NCI-H510A (cell line): ENCODE results near the gene RNF126.
"Not testable (repeated sequence)": the region's sequence is repeated elsewhere in the genome, so short reads cannot be mapped to it uniquely, and the experiment has no call there.

Experiments used
- DNase-seq: peaks from one replicate; lab custom pipeline; 2025; lab: John Stamatoyannopoulos, UW

Gene RNF126

DNA sequence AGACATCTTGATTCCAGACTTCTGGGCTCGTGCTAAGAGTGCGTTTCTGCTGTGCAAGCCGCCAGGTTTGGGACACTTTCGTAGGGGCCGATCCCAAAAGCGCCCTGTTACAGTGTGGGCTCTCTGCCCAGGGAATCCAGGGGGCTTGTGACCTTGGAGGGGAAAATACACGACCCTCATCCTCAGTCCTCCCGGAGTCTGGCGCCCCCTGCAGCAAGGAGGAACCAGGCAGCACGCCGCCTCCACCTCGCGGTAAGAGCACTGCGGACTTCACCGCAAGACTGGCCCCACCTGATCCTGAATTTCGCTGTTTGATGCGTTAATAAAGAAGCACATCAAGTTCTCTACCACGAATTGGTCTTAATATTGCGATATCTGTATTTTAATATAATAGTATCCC is 34.8 kb downstream of the RNF126 start:
- no peak for DNase-seq

DNA sequence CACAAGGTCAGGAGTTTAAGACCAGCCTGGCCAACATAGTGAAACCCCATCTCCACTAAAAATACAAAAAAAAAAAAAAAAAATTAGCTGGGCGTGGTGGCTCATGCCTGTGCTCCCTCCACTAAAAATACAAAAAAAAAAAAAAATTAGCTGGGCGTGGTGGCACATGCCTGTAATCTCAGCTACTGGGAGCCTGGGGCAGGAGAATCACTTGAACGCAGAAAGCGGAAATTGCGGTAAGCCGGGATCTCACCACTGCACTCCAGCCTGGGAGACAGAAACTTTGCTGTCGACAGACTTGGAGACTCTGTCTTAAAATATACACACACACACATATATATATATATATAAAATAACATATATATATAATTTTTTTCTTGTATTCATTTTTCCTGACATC is 36.4 kb downstream of the RNF126 start:
- not testable (repeated sequence) for DNase-seq

DNA sequence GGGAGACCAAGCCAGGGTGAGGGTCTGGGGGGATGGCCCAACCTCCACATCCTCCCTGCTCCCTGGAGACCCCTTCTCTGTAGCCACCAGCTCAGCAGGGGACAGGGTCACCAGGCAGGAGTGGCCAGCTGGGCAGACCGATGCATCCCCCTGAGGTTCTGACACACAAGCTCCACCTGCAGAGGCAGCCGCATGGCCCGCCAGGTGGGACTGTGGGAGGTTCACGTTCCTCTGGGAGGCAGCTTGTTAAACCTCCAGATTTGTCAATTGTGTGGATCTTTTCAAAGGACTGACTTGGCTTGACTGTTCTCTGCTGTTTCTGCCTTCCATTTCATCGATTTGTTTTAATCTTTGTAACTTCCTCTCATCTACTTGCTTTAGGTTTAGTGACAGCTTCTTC is 37.8 kb downstream of the RNF126 start:
- no peak for DNase-seq

DNA sequence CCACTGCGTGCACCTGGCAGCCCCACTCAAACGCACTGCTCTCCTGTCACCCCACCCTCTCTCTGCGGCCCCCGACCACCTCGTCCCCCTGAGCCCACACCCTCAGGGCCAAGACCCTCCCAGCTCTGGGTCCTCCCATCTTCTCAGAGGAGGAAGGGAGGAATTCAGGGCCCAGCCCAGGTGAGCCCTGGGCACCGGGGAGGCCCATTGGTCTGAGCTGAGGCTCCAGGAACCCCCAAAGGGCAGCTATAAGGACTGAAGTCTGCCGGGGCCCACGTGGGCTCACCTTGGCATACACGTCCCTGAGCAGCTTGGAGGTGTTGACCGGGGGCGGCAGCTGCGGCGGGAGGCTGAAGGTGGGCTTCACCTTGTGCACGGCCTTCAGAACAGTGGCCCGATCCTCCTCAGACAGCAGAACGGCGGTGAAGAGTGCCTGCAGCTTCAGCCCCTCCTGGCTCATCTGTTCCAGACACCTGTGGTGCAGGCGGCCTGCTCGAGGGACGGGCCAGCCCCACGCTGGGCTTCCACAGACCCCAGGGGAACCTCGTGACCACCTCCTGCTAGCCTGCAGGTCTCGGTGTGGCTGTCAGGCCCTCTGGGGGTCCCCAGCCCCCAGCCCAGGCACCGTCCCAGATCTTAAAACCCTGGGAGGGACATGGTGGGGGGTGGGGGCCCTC is 38.4 kb downstream of the RNF126 start:
- no peak for DNase-seq

DNA sequence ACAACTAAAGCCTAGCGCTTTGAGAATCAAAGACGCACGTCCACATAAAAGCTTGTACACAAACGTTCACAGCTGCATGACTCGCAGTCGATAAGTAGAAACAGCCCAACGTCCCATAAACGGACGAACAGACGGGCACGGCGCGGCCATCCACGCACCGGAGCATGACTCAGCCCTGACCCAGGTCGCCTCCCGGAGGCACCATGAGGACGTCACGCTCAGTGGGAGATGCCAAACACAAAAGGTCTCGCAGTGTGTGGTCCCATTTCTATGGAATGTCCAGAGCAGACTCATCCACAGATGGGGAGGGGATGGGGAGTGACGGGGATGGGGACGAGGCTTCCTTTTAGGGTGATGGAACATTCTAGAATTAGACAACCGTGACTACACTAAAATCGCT is 39.0 kb downstream of the RNF126 start:
- DNase-seq: no peak

DNA sequence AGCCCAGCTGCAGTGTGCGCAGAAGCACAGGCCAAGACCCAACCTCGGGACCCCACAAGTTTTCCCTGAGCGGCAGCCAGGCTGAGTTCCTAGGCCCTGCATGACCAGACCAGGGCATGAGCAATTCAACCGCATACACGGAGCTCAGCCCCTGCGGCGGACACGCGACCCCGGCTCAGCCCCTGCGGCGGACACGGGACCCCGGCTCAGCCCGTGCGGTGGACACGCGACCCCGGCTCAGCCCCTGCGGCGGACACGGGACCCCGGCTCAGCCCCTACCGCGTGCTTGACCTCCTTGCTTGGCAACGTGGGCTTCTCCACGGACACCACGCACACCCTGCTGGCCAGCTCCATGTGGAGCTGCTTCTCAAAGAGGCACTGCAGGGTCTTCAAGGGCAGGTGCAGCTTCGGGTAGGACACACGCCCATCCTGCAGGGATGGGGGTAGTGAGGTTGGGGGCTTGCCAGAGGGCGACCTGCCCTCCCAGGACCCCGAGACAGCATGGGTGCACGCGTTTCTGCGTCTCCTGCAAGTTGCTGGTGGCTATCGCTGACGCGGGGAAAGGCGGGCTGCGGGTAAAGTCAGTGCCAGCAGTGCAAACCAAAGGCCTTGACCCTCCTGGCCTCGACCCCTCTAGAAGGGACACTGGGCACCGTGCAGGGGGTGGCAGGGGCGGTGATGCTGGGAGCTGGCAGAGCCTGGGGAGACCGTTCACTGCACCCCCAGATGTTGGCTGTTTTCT is 39.7 kb downstream of the RNF126 start:
- no peak for DNase-seq

DNA sequence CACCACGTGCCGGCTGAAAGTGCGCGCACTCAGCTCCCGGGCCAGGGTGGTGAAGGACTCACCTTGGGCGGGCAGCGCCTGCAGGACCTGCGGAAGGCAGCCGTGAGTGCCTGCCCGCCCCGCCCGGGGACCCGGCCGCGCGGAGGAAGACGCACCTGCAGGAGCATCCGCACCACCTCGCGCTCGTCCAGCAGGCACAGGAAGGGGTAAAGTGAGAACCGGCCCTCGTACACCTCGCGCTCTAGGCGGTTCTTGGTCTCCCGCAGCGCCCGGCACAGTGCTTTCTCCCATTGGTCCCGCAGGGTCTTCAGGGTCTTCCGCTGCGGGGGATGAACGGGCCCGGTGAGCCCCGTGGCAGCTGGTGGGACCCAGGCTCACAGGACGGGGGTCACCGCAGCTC is 40.3 kb downstream of the RNF126 start:
- no peak for DNase-seq

DNA sequence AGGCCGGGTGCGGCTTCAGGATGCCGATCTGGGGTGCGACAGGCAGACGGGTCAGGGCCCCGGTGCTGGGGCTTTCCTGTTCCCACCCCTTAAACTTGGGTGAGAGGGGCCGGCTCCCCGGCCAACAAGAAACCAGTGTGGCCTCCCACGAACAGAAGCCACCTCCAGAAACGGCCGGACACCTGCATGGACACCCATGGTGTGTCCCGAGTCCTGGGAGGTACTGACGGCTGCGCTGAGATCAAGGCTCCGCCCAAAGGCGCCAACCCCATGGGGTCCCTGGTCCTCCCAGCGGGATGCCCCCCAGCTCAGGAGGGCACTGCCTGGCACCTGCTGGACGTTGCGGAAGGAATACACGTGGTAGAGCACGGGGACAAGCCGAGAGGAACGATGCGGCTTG is 41.2 kb downstream of the RNF126 start:
- no peak for DNase-seq

DNA sequence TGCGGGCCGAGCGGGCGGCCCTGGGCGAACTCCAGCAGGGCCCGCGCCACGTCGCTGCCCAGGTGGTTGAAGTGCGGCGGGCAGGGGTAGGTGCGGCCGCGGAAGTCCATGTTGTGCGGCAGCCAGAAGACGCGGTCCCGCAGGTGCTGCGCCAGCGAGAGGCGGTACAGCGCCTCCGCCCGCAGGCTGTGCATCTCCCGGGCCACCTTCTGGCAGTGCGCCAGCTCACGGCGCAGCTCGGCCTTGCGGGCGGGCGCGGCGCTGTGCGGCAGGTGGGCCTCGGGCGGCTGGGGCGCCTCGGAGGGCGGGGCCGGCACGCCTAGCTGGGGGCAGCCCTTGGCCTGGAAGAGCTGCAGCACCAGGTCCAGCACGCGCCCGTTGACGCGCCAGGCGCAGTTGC is 41.8 kb downstream of the RNF126 start:
- not testable (repeated sequence) for DNase-seq

DNA sequence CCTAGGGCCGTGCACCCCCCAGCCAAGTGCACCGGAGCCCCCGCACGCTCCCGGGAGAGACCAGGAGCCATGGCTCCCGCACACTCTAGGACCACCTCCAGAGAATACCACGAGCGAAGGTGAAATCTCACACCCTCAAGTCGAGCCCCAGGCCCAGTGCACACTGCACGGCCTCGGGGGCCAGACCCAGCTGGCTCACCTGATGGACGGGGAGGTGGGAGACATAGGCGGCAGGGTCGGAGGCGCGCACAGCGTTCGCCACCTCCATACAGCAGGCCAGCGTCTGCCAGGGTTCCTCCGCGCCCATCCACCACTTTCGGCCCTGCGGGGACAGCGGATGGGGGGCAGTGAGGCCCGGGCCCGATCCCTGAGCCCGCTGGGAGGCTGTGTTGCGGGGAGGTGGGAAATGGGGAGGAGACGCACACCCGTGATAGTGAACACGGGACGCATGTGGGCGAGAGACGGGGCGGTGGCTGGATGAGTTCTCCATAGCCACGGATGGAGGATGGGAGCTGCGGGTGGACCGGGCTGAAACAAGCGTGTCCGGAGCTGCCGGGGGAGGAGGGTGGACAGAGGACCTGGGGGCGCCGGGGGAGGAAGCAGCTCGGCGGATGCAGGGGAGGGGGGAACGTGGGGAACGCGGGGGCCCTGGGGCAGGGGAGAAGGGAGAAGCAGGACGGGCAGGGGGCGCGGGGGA is 42.7 kb downstream of the RNF126 start:
- DNase-seq: no peak

DNA sequence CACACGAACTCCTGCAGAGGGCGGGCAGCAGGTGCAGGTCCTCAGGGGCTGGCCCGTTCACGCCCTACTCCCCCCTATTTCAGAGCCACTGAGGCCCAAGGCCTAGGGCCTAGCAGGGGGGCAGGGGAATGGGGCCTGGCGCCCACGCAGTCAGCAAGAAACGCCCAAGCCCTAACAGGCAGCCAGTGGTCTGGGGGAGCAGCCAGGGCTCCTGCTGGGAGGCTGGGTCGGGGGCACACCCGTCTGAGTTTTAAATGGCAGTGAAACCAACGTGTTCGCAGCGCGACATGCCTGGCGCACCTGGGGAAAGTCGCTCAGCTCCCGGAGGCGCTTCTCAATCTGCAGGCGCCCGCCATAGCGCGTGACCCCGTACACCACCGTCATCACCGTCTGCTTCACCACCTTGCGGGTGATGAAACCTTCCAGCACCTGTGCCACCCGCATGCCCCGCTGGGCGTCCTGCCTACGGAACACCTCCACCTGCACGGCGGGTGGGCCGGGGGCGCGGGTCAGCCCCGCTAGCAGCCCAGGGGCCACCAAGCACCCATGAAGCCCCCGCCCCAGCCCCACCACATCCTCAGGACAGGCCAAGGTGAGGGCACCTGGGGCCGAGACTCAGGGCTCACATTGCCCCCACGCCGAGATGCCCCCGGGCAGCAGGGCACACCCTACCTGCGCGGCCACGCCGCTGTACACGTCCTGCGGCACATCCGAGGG is 43.6 kb downstream of the RNF126 start:
- no peak for DNase-seq

DNA sequence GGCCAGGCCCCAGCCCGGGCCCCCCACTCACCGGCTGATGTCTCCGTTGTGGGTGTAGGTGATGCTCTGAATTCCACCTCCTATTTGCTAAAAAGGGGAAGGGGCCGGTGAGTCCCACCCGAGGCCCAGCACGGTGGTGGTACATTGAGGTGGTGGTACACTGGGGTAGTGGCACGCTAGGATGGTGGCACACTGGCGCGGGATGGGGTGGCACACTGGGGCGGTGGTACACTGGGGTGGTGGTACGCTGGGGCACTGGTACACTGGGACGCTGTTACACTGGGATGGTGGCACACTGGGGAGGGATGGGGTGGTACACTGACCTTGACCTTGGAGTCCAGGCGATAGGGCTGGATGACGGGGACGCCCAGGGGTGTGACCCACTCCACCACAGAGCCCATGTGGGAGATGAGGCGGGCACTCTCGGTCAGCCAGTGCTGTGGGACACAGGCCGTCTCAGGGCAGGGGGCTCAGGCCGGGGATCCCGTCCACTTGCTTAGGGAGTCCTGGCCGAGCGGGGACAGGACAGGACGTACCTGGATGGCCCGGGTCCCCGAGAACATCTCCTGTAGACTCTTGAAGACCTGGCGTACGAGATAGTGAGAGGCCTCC is 44.2 kb downstream of the RNF126 start:
- DNase-seq: no peak

DNA sequence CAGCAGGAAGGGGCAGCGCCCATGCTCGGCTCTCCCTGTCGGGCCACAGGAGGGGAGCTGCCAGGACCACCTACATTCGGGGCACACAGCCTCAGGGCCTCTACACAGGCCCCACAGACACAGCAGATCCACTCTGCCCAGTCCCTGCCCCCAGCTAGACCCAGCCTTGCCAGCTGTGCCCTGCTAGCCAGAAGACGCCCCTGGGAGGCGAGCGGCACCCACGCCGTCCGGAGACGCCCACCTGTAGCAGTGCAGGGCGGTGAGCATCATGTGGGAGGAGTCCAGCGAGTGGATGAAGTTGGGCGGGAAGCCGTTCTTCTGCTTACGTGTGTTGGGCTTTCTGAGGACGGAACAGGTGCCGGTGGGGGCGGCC is 44.8 kb downstream of the RNF126 start:
- no peak for DNase-seq

DNA sequence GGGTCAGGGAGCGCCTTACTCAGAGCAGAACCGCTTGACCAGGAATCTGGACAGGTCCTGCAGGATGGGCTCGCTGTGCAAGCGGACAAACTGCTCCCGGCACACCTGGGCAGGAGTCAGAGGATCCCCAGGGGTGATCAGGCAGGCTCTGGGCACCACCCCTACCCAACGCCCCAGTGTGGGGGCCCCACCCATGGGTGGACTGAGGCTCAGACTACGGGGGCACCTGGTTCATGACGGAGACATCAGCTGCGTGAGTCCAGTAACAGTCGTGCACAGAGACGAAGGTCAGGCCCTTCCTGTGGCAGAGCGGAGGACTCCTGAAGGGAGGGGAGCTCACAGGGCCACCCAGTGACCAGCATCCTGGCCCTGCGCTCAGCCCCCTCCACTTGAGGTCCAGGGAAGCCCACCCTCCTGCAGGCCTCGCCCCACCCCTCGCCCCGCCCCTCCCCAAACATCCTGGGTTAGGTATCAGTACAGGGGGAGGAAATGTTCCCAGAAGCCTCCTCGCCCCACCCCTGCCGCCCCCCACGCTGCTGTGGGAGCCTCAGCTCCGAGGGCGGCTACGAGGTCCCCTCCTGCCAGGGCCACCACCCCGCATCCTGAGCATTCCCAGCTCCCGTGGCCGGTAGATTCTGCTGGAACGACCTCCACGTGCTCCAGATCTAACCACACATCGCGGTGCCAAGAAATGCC is 45.3 kb downstream of the RNF126 start:
- no peak for DNase-seq

DNA sequence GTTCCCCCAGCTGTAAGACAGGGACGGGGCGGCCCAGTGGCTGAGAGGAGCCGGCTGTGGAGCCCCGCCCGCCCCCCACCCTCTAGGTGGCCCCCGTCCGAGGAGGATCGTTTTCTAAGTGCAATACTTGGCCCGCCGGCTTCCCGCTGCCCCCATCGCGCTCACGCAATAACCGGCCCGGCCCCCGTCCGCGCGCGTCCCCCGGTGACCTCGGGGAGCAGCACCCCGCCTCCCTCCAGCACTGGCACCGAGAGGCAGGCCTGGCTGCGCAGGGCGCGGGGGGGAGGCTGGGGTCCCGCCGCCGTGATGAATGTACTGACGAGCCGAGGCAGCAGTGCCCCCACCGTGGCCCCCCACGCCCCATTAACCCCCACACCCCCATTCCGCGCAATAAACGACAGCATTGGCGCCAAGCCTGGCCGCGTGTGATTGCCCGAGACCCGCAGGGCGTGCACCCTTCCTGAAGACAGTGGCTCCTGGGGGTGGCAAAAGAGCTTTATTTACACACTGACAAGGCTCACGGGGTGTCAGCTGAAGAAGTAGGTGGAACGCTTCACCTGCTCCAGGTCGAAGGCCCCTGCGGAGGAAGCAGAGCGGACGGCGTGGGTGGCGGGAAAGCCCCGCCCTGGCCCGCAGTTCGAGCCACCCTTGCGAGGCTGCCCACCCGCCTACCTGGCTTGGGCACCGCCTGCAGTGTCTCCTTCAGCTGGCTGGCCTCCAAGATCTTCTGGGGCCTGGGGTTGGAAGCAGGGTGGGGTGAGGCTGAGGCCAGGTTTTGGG is 46.1 kb downstream of the RNF126 start:
- no peak for DNase-seq

DNA sequence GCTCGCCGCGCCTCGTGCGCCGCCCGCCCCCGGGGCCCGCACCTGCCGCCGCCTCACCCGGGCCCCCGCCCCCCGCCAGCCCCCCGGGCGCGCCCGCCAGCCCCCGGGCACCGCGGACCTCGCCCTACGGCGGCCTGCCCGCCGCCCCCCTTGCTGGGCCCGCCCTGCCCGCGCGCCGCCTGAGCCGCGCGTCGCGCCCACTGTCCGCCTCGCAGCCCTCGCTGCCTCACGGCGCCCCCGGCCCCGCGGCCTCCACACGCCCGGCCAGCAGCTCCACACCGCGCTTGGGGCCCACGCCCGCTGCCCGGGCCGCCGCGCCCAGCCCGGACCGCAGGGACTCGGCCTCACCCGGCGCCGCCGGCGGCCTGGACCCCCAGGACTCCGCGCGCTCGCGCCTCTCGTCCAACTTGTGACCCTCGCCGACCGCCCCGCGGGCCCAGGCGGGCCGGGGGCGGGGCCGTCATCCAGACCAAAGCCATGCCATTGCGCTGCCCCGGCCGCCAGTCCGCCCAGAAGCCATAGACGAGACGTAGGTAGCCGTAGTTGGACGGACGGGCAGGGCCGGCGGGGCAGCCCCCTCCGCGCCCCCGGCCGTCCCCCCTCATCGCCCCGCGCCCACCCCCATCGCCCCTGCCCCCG is 46.8 kb downstream of the RNF126 start:
- DNase-seq: no peak

DNA sequence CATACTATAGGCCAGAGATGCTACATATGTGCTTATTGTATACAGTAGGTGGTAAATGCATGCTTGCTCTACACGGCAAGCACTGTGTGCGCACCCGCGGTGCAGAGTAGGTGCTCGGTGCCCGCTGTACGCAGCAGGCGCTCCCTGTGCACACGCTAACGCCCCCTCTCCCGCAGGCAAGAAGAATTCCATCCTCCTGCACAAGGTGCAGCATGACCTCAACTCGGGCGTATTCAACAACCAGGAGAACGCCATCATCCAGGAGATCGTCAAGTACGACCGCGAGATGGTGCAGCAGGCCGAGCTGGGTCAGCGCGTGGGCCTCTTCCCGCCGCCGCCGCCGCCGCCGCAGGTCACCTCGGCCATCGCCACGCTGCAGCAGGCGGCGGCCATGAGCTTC is 47.4 kb downstream of the RNF126 start:
- no peak for DNase-seq

DNA sequence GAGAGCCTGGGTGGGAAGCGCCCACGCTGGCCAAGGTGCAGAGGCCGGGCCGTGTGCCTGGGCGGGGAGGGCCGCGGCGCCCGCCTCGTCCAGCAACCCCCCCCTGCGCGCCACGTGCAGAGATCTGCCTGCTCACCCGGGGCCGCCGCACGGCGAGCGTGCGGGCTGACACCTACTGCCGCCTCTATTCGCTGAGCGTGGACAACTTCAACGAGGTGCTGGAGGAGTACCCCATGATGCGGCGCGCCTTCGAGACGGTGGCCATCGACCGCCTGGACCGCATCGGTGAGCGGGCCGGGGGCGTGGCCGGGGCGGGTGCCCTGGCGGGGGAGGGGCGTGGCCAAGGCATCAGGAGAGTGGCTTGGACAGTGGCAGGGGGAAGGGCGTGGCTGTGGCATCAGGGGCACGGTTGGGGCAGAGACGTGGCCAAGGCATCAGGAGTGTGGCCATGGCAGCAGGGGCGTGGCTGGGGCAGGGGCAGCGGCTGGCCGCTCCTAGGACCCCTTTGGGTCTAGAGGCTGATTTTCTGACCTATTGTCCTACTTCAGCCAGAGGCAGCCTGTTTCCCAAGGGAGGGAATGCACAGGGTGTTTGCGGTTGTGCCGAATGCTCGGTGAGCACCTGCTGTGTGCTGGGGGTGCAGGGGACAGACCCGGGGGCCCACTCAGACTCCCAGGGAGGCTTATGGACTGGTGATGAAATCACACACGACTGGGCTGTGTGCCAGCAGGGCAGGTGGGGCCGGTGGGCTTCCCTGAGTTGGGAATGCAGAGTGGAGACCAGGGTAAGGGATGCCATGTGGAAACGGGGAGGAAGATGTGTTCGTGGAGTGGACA is 49.1 kb downstream of the RNF126 start:
- no peak for DNase-seq

DNA sequence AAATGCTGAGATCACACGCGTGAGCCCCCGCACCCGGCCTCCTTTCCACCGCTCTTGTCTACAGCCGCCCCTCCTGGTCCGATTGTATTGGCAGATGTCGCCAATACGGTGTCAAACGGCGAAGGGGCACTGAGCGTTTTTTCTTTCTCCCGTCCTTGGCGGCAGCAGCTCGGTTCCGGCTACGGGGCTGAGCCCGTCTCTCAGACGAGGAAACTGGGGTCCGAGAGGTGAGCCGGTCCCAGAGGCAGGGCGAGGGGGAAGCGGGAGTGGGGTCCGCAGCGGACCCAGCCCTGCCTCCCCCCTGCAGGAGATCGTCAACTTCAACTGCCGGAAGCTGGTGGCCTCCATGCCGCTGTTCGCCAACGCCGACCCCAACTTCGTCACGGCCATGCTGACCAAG is 50.1 kb downstream of the RNF126 start:
- DNase-seq: no peak
